Stimulated activated CD8-positive, alpha-beta memory T cell treated with anti-CD3 and anti-CD28 coated beads, Interleukin-12 subunit alpha, Interleukin-12 subunit beta, amount 100 ng/mL, for 24 hours (primary cell): ENCODE measurements around the gene SPATA7.

Experiments used
- DNase-seq: peaks from one replicate; pipeline ENCODE4 v3.0.0-alpha.2; 2020; ENCODE audit errors: extremely low read depth

Gene SPATA7

DNA sequence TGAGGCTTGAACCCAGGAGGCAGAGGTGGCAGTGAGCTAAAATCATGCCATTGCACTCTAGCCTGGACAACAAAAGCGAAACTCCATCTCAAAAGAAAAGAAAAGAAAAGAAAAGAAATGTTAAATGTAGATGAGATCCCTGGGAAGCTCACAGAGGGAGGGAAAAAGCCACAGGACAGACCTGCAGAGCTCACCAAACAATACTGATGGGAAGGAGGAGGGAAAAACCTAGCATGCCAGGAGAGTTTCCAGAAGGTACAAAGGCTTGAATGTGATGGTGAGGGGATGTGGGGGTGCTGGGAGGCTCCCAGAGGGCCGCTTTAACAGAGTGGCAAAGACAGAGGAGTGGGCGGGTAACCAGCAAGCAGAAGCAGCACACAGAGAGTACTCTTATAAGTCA is 97.1 kb downstream of the SPATA7 start:
- no peak for DNase-seq
